HCT116 (cell line): Measurements from ENCODE around the gene LAMA4. TPM values are rescaled to one million over a fixed set of nuclear protein-coding genes. Genes with fewer than 3 reads are reported as not detected.

Source experiments
- ATAC-seq: fragments of 200-7000 bp; cut with Tn5 transposase; 2 replicates; pipeline ENCODE4 v1.9.1; 2020; ENCODE audit warnings: mild to moderate bottlenecking, moderate library complexity
- BruUV-seq: library from RNA; stranded (reverse); fragments of 400-500 nt; replicated peaks from 2 replicates; lab custom pipeline; 2021; lab: Mats Ljungman, UMichigan
- CTCF ChIA-PET: fragments of 300-600 bp; sonication (Branson Sonifier 250); formaldehyde crosslinking; loops from one replicate; lab custom pipeline; 2021; ENCODE audit warnings: antibody characterized with exemption; lab: Charles Lee
- POLR2A ChIA-PET: fragments of 300-600, 350-600 bp; sonication (Branson Sonifier 250); formaldehyde crosslinking; loops from one replicate; lab custom pipeline; 2021; ENCODE audit warnings: antibody characterized with exemption; lab: Charles Lee
- RAD21 ChIA-PET, 2 experiments: fragments of 300-600 bp; sonication (Branson Sonifier 250); formaldehyde crosslinking; loops; one replicate each; lab custom pipeline; 2023; ENCODE audit warnings: low total read pairs in 2 of 2; ENCODE audit not compliant: uncharacterized antibody in 2 of 2, unreplicated experiment in 2 of 2, low non-redundant PET in 1 of 2; lab: Charles Lee
- DNase-seq: peaks from one replicate; pipeline ENCODE4 v3.0.0-alpha.2; 2010; ENCODE audit warnings: low read depth, low spot score
- H2AFZ ChIP-seq: fragments of 200-600 bp; shearing (Covaris generic), sonication (generic); 2 replicates; pipeline ENCODE4 v1.6.1; 2017; ENCODE audit warnings: low read depth, mixed run types, mixed read lengths, antibody characterized with exemption, low read length; ENCODE audit not compliant: poor library complexity, severe bottlenecking
- H3K27ac ChIP-seq: 2 replicates; pipeline ENCODE4 v1.5.1; 2012; ENCODE audit warnings: low read depth, low read length
- H3K27me3 ChIP-seq: fragments of 200-600 bp; sonication (generic); 2 replicates; pipeline ENCODE4 v1.6.1; 2016; ENCODE audit warnings: mixed run types, low read length, mixed read lengths; ENCODE audit not compliant: insufficient read depth
- H3K36me3 ChIP-seq, 2 experiments: fragments of 200-500 bp in 1 of 2; fragments of 200-600 bp in 1 of 2; sonication (Bioruptor generic) in 1 of 2; sonication (generic) in 1 of 2; 2 replicates each; pipeline versions ENCODE4 v1.5.1 to v1.6.1; 2014 to 2016; ENCODE audit warnings: low read length in 2 of 2, inconsistent platforms in 1 of 2, mixed read lengths in 1 of 2, mixed run types in 1 of 2; ENCODE audit not compliant: insufficient read depth in 2 of 2, control insufficient read depth in 1 of 2
- H3K4me1 ChIP-seq, 2 experiments: fragments of 200-600 bp in 1 of 2; sonication (generic) in 1 of 2; 2 replicates each; pipeline versions ENCODE4 v1.5.1 to v1.6.1; 2012 to 2017; ENCODE audit warnings: low read length in 2 of 2, inconsistent platforms in 1 of 2, mild to moderate bottlenecking in 1 of 2, mixed read lengths in 1 of 2, mixed run types in 1 of 2, moderate library complexity in 1 of 2; ENCODE audit not compliant: insufficient read depth in 2 of 2, control insufficient read depth in 1 of 2
- H3K4me2 ChIP-seq: fragments of 200-600 bp; sonication (generic); 2 replicates; pipeline ENCODE4 v1.6.1; 2017; ENCODE audit warnings: mixed run types, low read length, mixed read lengths
- H3K4me3 ChIP-seq, 2 experiments: fragments of 200-600 bp in 1 of 2; sonication (generic) in 1 of 2; replicated peaks in 1 of 2; 2 replicates each; pipeline ENCODE4 v1.5.1; 2011 to 2016; ENCODE audit warnings: low read length in 2 of 2, control low read depth in 1 of 2, low read depth in 1 of 2, mild to moderate bottlenecking in 1 of 2, mixed read lengths in 1 of 2, mixed run types in 1 of 2
- H3K79me2 ChIP-seq: fragments of 200-600 bp; sonication (generic); 2 replicates; pipeline ENCODE4 v1.6.1; 2017; ENCODE audit warnings: mild to moderate bottlenecking, mixed run types, low read length, moderate library complexity, mixed read lengths; ENCODE audit not compliant: insufficient read depth
- H3K9ac ChIP-seq: fragments of 200-600 bp; sonication (generic); 2 replicates; pipeline ENCODE4 v1.6.1; 2016; ENCODE audit warnings: low read length, mixed read lengths
- H3K9me2 ChIP-seq: fragments of 200-600 bp; sonication (generic), shearing (Covaris generic); 2 replicates; pipeline ENCODE4 v1.6.1; 2017; ENCODE audit warnings: mixed run types, mild to moderate bottlenecking, moderate library complexity; ENCODE audit not compliant: insufficient read depth
- H3K9me3 ChIP-seq, 2 experiments: fragments of 200-500 bp in 1 of 2; fragments of 200-600 bp in 1 of 2; sonication (Bioruptor generic) in 1 of 2; sonication (generic) in 1 of 2; 2 replicates each; pipeline ENCODE4 v1.6.1; 2014 to 2017; ENCODE audit warnings: low read length in 2 of 2, mixed read lengths in 2 of 2, inconsistent platforms in 1 of 2, low read depth in 1 of 2, mild to moderate bottlenecking in 1 of 2, mixed run types in 1 of 2, moderate library complexity in 1 of 2; ENCODE audit not compliant: control insufficient read depth in 1 of 2, insufficient read depth in 1 of 2
- H4K20me1 ChIP-seq: fragments of 200-600 bp; sonication (generic), shearing (Covaris generic); 2 replicates; pipeline ENCODE4 v1.6.1; 2017; ENCODE audit warnings: mixed run types, mild to moderate bottlenecking, moderate library complexity; ENCODE audit not compliant: insufficient read depth
- ATF3 ChIP-seq: IDR thresholded peaks from 2 replicates; pipeline ENCODE4 v1.6.1; 2012
- EGR1 ChIP-seq: IDR thresholded peaks from 2 replicates; pipeline ENCODE4 v1.6.1; 2012; ENCODE audit warnings: low read depth
- ELF1 ChIP-seq: IDR thresholded peaks from 2 replicates; pipeline ENCODE4 v1.6.1; 2012; ENCODE audit warnings: low read depth, borderline replicate concordance
- FOSL1 ChIP-seq: IDR thresholded peaks from 2 replicates; pipeline ENCODE4 v1.6.1; 2012; ENCODE audit warnings: low read depth
- SIN3A ChIP-seq: IDR thresholded peaks from 2 replicates; pipeline ENCODE4 v1.6.1; 2012; ENCODE audit warnings: low read depth
- SRF ChIP-seq: IDR thresholded peaks from 2 replicates; pipeline ENCODE4 v1.6.1; 2012; ENCODE audit warnings: low read depth
- YY1 ChIP-seq: IDR thresholded peaks from 2 replicates; pipeline ENCODE4 v1.6.1; 2011; ENCODE audit warnings: low read length, low read depth, moderate library complexity, mild to moderate bottlenecking; ENCODE audit not compliant: insufficient replicate concordance; ENCODE audit errors: extremely low read depth
- ZNF274 ChIP-seq: fragments of 200-500 bp; sonication (Bioruptor generic); IDR thresholded peaks from 2 replicates; pipeline ENCODE4 v1.6.1; 2014; ENCODE audit warnings: mild to moderate bottlenecking, low read depth, low read length, inconsistent platforms
- intact Hi-C: fragments of 100-400 bp; cut with micrococcal nuclease; formaldehyde crosslinking; loops from 2 replicates; pipeline ENCODE4 v1.10.0; 2022
- total RNA-seq: library from RNA; stranded (reverse); gene quantifications from one replicate; pipeline ENCODE4 v1.2.1, GENCODE V29; 2021; ENCODE audit not compliant: unreplicated experiment
- TF ChIP-seq, protein P1 (sequence below): IDR thresholded peaks from 2 replicates; pipeline ENCODE4 v1.6.1; 2012; ENCODE audit warnings: low read depth

The LAMA4 gene
- total RNA-seq, 1 experiment from 2014 or later = 2.2 TPM

- H3K79me2 ChIP-seq = no peaks in the 10 kb centered on the region
- peaks cover 0 to 11% of the 10 kb centered on the region in 2 experiments; a peak in 2 of 4 replicates for H3K4me1 ChIP-seq
- no peak overlapping the region for H3K9ac ChIP-seq
- RAD21 ChIA-PET = no interaction called here
- BruUV-seq = no TSS peak
- H3K4me2 ChIP-seq = no peak overlapping the region
- H3K27ac ChIP-seq = no peak overlapping the region
- no peaks in the 10 kb centered on the region for H3K9me2 ChIP-seq
- CTCF ChIA-PET = no interaction called here
- DNase-seq = no peak
- POLR2A ChIA-PET = no interaction called here
- no peak for ATAC-seq
- no peaks in the 10 kb centered on the region for H3K9me3 ChIP-seq
- intact Hi-C loops = no loop called here
- H3K36me3 ChIP-seq = no peaks in the 10 kb centered on the region
- no peak overlapping the region for H3K4me3 ChIP-seq
- no peak for TF ChIP-seq FOSL1
- TF ChIP-seq ELF1 = no peak
- no peak for TF ChIP-seq SIN3A
- TF ChIP-seq, protein P1, sequence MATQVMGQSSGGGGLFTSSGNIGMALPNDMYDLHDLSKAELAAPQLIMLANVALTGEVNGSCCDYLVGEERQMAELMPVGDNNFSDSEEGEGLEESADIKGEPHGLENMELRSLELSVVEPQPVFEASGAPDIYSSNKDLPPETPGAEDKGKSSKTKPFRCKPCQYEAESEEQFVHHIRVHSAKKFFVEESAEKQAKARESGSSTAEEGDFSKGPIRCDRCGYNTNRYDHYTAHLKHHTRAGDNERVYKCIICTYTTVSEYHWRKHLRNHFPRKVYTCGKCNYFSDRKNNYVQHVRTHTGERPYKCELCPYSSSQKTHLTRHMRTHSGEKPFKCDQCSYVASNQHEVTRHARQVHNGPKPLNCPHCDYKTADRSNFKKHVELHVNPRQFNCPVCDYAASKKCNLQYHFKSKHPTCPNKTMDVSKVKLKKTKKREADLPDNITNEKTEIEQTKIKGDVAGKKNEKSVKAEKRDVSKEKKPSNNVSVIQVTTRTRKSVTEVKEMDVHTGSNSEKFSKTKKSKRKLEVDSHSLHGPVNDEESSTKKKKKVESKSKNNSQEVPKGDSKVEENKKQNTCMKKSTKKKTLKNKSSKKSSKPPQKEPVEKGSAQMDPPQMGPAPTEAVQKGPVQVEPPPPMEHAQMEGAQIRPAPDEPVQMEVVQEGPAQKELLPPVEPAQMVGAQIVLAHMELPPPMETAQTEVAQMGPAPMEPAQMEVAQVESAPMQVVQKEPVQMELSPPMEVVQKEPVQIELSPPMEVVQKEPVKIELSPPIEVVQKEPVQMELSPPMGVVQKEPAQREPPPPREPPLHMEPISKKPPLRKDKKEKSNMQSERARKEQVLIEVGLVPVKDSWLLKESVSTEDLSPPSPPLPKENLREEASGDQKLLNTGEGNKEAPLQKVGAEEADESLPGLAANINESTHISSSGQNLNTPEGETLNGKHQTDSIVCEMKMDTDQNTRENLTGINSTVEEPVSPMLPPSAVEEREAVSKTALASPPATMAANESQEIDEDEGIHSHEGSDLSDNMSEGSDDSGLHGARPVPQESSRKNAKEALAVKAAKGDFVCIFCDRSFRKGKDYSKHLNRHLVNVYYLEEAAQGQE = no peak
- TF ChIP-seq YY1 = no peak
- TF ChIP-seq EGR1 = no peak
- TF ChIP-seq SRF = no peak
- TF ChIP-seq ZNF274 = no peak
- TF ChIP-seq ATF3 = no peak
- H3K27me3 ChIP-seq = no peaks in the 10 kb centered on the region
- no peak overlapping the region for H2AFZ ChIP-seq
- H4K20me1 ChIP-seq = no peaks in the 10 kb centered on the region
These were observed 56.7 kb downstream of the LAMA4 start for GRCh38 chr6:112197636-112198035.
